Adrenal gland (tissue), 5 donors: ENCODE data around the gene ABTB2.

Experiments used
- CTCF ChIP-seq, 6 experiments: fragments of 450-650 bp in 4 of 6; fragments of 200-600 bp in 2 of 6; sonication (generic) in 1 of 6; IDR thresholded peaks; 1 replicate in 5 of 6; 2 replicates in 1 of 6; pipeline versions ENCODE4 v1.5.1 to v1.8.0; 2016 to 2021; ENCODE audit warnings: antibody characterized with exemption in 6 of 6, mild to moderate bottlenecking in 2 of 6, moderate library complexity in 1 of 6
- POLR2A ChIP-seq, 2 donors: fragments of 450-650 bp; IDR thresholded peaks; one replicate each; pipeline ENCODE4 v1.6.1; 2017; ENCODE audit warnings: antibody characterized with exemption in 2 of 2, mild to moderate bottlenecking in 2 of 2, moderate library complexity in 1 of 2
- donor health status: DM: no; HTN: no; CAD: no.

DNA sequence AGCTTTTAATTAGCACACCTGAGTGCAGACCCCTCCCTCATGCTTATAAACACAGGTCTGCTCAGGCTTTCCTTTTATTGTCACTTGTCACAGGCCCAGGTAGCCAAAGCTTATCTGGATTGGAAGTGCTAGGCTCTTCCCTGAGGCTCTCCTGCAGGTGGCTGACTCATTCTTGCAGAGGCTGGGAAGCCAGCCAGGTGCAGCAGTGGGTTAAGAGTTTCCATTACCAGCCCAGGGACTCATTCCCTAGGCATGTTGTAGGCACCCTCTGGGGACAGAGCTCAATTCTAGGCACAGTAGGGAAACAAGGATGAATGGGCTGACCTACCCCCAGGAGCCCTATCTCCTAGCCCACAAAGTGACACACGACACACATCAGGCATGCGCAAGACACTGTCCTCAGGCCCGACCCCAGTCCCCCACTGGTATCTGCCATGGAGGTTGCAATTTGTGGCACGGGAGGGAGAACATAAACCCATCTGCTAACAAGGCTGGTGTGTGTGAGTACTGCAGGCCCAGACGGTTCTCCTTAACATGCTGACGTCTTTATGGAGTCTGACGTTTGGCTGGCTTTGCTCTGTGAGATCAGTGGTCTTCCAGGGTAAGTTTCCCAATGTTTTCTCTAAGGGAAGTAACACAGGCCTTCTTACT, 94.2 kb downstream of the ABTB2 start:
- no peak for TF ChIP-seq CTCF (IDR thresholded peaks at IDR 0.05)
- TF ChIP-seq POLR2A (IDR thresholded peaks at IDR 0.05): no peak
